Activated CD8-positive, alpha-beta T cell treated with anti-CD3 and anti-CD28 coated beads for 36 hours (primary cell): ENCODE data around the gene TMC1. TPM values are rescaled to one million over a fixed set of nuclear protein-coding genes. Genes with fewer than 3 reads are reported as not detected.

Experiments used
- ATAC-seq: fragments of 200-7000 bp; cut with Tn5 transposase; one replicate; pipeline ENCODE4 v1.10.0; 2021; ENCODE audit warnings: mild to moderate bottlenecking, moderate library complexity
- CTCF ChIA-PET: fragments of 350-600 bp; sonication (Branson Sonifier 250); formaldehyde crosslinking; loops from one replicate; lab custom pipeline; 2021; ENCODE audit warnings: antibody characterized with exemption; lab: Charles Lee
- POLR2A ChIA-PET: fragments of 350-600 bp; sonication (Branson Sonifier 250); formaldehyde crosslinking; loops from one replicate; lab custom pipeline; 2021; ENCODE audit warnings: antibody characterized with exemption; lab: Charles Lee
- DNase-seq: peaks from one replicate; pipeline ENCODE4 v3.0.0-alpha.2; 2020
- H3K27ac Mint-ChIP-seq: one replicate; pipeline ENCODE4 v1.8.0; 2021; ENCODE audit warnings: mild to moderate bottlenecking, mixed read lengths
- H3K27me3 Mint-ChIP-seq: one replicate; pipeline ENCODE4 v1.8.0; 2021; ENCODE audit warnings: mixed read lengths
- H3K36me3 Mint-ChIP-seq: one replicate; pipeline ENCODE4 v1.8.0; 2021; ENCODE audit warnings: low read depth, mixed read lengths
- H3K4me1 Mint-ChIP-seq: one replicate; pipeline ENCODE4 v1.8.0; 2021; ENCODE audit warnings: low read depth, mixed read lengths
- H3K4me3 Mint-ChIP-seq: one replicate; pipeline ENCODE4 v1.8.0; 2021; ENCODE audit warnings: mild to moderate bottlenecking, moderate library complexity, mixed read lengths
- H3K9me3 Mint-ChIP-seq: one replicate; pipeline ENCODE4 v1.8.0; 2021; ENCODE audit warnings: mixed read lengths
- intact Hi-C: fragments of 100-400 bp; cut with micrococcal nuclease; formaldehyde crosslinking; loops from one replicate; pipeline ENCODE4 v1.10.0; 2022
- total RNA-seq, 2 experiments: library from RNA; stranded (reverse); gene quantifications; one replicate each; pipeline ENCODE4 v1.2.3, GENCODE V29; 2021
- TF ChIP-seq, protein P1 (sequence below): fragments of 200-600 bp; IDR thresholded peaks from one replicate; pipeline ENCODE4 v1.8.0; 2022; ENCODE audit warnings: antibody characterized with exemption, mild to moderate bottlenecking

The TMC1 gene
- total RNA-seq, 2 experiments from 2014 or later, result 0.38 TPM; not detected in 1

GRCh38 chr9:72656021-72656420 lies 134.6 kb downstream of the TMC1 start:
- no peak overlapping the region for H3K27ac Mint-ChIP-seq
- ChIA-PET POLR2A (no interaction called here), CTCF (no interaction called here)

GRCh38 chr9:72657023-72657422 lies 135.6 kb downstream of the TMC1 start:
- ChIA-PET CTCF (no interaction called here), POLR2A (no interaction called here)
- DNase-seq (no peak), ATAC-seq (no peak)
- no peak overlapping the region for H3K27ac Mint-ChIP-seq
- H3K4me1 Mint-ChIP-seq, result no peaks in the 10 kb centered on the region
- no peak overlapping the region for H3K4me3 Mint-ChIP-seq
- TF ChIP-seq, protein P1, sequence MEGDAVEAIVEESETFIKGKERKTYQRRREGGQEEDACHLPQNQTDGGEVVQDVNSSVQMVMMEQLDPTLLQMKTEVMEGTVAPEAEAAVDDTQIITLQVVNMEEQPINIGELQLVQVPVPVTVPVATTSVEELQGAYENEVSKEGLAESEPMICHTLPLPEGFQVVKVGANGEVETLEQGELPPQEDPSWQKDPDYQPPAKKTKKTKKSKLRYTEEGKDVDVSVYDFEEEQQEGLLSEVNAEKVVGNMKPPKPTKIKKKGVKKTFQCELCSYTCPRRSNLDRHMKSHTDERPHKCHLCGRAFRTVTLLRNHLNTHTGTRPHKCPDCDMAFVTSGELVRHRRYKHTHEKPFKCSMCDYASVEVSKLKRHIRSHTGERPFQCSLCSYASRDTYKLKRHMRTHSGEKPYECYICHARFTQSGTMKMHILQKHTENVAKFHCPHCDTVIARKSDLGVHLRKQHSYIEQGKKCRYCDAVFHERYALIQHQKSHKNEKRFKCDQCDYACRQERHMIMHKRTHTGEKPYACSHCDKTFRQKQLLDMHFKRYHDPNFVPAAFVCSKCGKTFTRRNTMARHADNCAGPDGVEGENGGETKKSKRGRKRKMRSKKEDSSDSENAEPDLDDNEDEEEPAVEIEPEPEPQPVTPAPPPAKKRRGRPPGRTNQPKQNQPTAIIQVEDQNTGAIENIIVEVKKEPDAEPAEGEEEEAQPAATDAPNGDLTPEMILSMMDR, result no peak
- H3K27me3 Mint-ChIP-seq, result peaks cover 4% of the 10 kb centered on the region
- intact Hi-C loops, result no loop called here
- no peaks in the 10 kb centered on the region for H3K36me3 Mint-ChIP-seq
- H3K9me3 Mint-ChIP-seq, result no peaks in the 10 kb centered on the region

More at GRCh38 chr9:72656021-72656420, 134.6 kb downstream of the TMC1 start:
- Mint-ChIP-seq H3K9me3 (no peaks in the 10 kb centered on the region), H3K4me1 (no peaks in the 10 kb centered on the region), H3K27me3 (peaks cover 5% of the 10 kb centered on the region), H3K4me3 (no peak overlapping the region), H3K36me3 (no peaks in the 10 kb centered on the region)
- TF ChIP-seq, protein P1, result no peak
- ATAC-seq, result no peak
- intact Hi-C loops, result no loop called here
- DNase-seq, result no peak

DNA sequence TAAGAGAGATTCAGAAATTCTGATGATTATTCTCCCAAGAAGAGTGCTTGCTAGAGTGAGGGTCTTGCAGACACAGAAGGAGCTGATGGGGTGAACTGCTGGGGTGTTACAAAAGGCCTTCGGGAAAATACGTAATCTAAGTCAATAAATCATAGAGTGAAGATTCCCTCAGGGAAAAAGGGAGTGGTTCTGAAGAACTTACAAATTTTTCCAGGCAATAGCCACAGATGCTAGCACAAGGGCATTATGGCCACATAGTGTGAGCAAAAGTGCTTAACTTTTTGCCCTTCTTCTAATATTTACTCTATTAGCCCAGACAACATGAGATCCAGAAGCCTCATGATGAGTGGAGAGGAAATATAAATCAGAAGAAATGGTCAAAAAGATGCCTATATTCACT lies 137.3 kb downstream of the TMC1 start:
- no peak overlapping the region for H3K27ac Mint-ChIP-seq
- peaks cover 2% of the 10 kb centered on the region for H3K27me3 Mint-ChIP-seq
- H3K9me3 Mint-ChIP-seq, result no peaks in the 10 kb centered on the region
- DNase-seq, result no peak
- H3K36me3 Mint-ChIP-seq, result no peaks in the 10 kb centered on the region
- no peaks in the 10 kb centered on the region for H3K4me1 Mint-ChIP-seq
- H3K4me3 Mint-ChIP-seq, result no peak overlapping the region
- TF ChIP-seq, protein P1, result no peak
- intact Hi-C loops, result no loop called here
- no peak for ATAC-seq
- ChIA-PET CTCF (no interaction called here), POLR2A (interaction anchor here (0.6 kb wide), 1 partner anchor 231 kb away, joined by 3 read pairs; no protein-coding TSS in a partner anchor)

- CTCF ChIA-PET, result no interaction called here
- Mint-ChIP-seq H3K36me3 (no peaks in the 10 kb centered on the region), H3K27ac (no peak overlapping the region), H3K27me3 (peaks cover 3% of the 10 kb centered on the region), H3K4me1 (no peaks in the 10 kb centered on the region), H3K9me3 (no peaks in the 10 kb centered on the region), H3K4me3 (no peak overlapping the region)
- intact Hi-C loops, result no loop called here
- TF ChIP-seq, protein P1, result no peak
- POLR2A ChIA-PET, result no interaction called here
- no peak for DNase-seq
- no peak for ATAC-seq
Measured at GRCh38 chr9:72661401-72662135, 140.2 kb downstream of the TMC1 start.

DNA sequence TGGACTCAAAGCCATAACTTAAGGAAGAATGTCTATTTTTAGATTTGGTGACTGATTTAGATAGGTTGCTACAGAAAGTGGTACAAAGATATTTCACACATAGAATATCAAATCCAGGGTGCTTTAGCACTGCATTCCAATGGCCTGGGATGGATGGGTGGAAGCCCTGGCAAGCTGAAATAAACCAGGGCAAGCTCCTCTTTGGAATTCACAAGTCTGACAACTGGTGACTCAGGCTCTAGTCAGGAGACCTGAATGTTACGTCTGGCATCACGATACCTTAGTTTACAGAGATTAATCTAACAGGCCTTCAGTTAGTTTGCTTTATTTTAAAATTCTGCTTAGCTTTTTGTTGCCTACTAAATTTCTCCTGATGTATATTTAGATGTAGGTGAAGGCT lies 144.0 kb downstream of the TMC1 start:
- Mint-ChIP-seq H3K4me1 (no peaks in the 10 kb centered on the region), H3K27me3 (peaks cover 6% of the 10 kb centered on the region), H3K4me3 (no peak overlapping the region), H3K36me3 (no peaks in the 10 kb centered on the region), H3K9me3 (no peaks in the 10 kb centered on the region), H3K27ac (no peak overlapping the region)
- DNase-seq, result no peak
- intact Hi-C loops, result no loop called here
- TF ChIP-seq, protein P1, result no peak
- no peak for ATAC-seq
- ChIA-PET CTCF (no interaction called here), POLR2A (no interaction called here)
